PC-9 (cell line): ENCODE data around the gene UNC5B.

Experiments
- CTCF ChIP-seq: fragments of 200-600 bp; sonication (generic); conservative IDR thresholded peaks from 2 replicates; pipeline ENCODE4 v1.6.1; 2017; ENCODE audit warnings: mixed run types, antibody characterized with exemption, mild to moderate bottlenecking, moderate library complexity
- EZH2 ChIP-seq: fragments of 200-600 bp; sonication (generic); IDR thresholded peaks from 2 replicates; pipeline ENCODE4 v1.8.0; 2017; ENCODE audit warnings: antibody characterized with exemption, low read depth

DNA sequence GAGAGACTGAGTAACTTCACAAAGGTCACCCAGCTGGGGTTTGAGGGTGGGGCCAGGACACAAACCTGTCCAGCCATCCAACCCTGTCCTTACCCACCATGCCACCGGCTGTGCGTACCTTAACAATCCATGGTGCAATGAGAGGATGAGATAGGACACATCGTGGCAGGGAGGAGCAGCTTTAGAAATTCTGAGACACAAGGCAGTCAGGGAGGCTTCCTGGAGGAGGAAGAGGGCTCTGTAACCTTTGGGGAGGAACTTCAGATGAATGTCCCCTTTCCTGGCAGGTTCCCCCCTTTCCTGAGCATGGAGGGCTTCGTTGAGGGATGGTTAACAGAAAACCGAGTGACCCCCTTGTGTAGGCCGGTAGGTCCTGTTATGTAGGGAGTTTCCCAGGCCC is 71.0 kb downstream of the UNC5B start:
- TF ChIP-seq CTCF (no peak), EZH2 (no peak)
